Keratinocyte (primary cell): ENCODE data around the gene TOLLIP. TPM values are rescaled to one million over a fixed set of nuclear protein-coding genes. Genes with fewer than 3 reads are reported as not detected.

ENCODE experiments used
- DNase-seq: peaks from one replicate; pipeline ENCODE4 v3.0.0-alpha.2; 2011; ENCODE audit warnings: low read depth, missing footprints, low spot score
- FAIRE-seq: peaks from 2 replicates; lab custom pipeline; 2011; peaks lifted over from hg19 to GRCh38; lab: Jason Lieb, UNC
- H2AFZ ChIP-seq: 2 replicates; pipeline ENCODE4 v1.6.0; 2012; ENCODE audit warnings: low read length, control low read depth, inconsistent platforms; ENCODE audit not compliant: control insufficient read depth
- H3K27ac ChIP-seq: 2 replicates; pipeline ENCODE4 v1.5.1; 2011; ENCODE audit warnings: low read length; ENCODE audit not compliant: control insufficient read depth, insufficient read depth
- H3K27me3 ChIP-seq: 3 replicates; pipeline ENCODE4 v1.6.0; 2011; ENCODE audit warnings: low read length; ENCODE audit not compliant: control insufficient read depth, insufficient read depth; ENCODE audit errors: extremely low read depth
- H3K36me3 ChIP-seq, 2 experiments: 2 replicates in 1 of 2; 3 replicates in 1 of 2; pipeline ENCODE4 v1.5.1; 2011; ENCODE audit warnings: low read length in 2 of 2, mild to moderate bottlenecking in 1 of 2; ENCODE audit not compliant: control insufficient read depth in 2 of 2, insufficient read depth in 2 of 2; ENCODE audit errors: extremely low read depth in 1 of 2
- H3K4me1 ChIP-seq: 3 replicates; pipeline ENCODE4 v1.5.1; 2011; ENCODE audit warnings: low read length; ENCODE audit not compliant: control insufficient read depth, insufficient read depth; ENCODE audit errors: extremely low read depth
- H3K4me2 ChIP-seq: 3 replicates; pipeline ENCODE4 v1.6.0; 2011; ENCODE audit warnings: low read depth, low read length; ENCODE audit not compliant: control insufficient read depth, insufficient read depth; ENCODE audit errors: extremely low read depth
- H3K4me3 ChIP-seq, 3 experiments: fragments of 200-600 bp in 1 of 3; sonication (generic) in 1 of 3; 2 replicates in 2 of 3; 3 replicates in 1 of 3; pipeline ENCODE4 v1.5.1; 2011 to 2016; ENCODE audit warnings: low read length in 3 of 3, mild to moderate bottlenecking in 3 of 3, control low read depth in 2 of 3, inconsistent platforms in 1 of 3, low read depth in 1 of 3, mixed read lengths in 1 of 3, mixed run types in 1 of 3, moderate library complexity in 1 of 3; ENCODE audit not compliant: control insufficient read depth in 2 of 3, insufficient read depth in 2 of 3; ENCODE audit errors: extremely low read depth in 1 of 3
- H3K79me2 ChIP-seq: 2 replicates; pipeline ENCODE4 v1.6.0; 2012; ENCODE audit warnings: low read length; ENCODE audit not compliant: control insufficient read depth, insufficient read depth
- H3K9ac ChIP-seq: 3 replicates; pipeline ENCODE4 v1.6.0; 2011; ENCODE audit warnings: low read length; ENCODE audit not compliant: control insufficient read depth, insufficient read depth; ENCODE audit errors: extremely low read depth
- H3K9me1 ChIP-seq: 3 replicates; pipeline ENCODE4 v1.6.0; 2011; ENCODE audit warnings: low read length; ENCODE audit not compliant: control insufficient read depth, insufficient read depth; ENCODE audit errors: extremely low read depth
- H3K9me3 ChIP-seq: 2 replicates; pipeline ENCODE4 v1.5.1; 2012; ENCODE audit warnings: low read depth, low read length; ENCODE audit not compliant: control insufficient read depth
- H4K20me1 ChIP-seq: 3 replicates; pipeline ENCODE4 v1.6.0; 2011; ENCODE audit warnings: low read length; ENCODE audit not compliant: control insufficient read depth, insufficient read depth; ENCODE audit errors: extremely low read depth
- EZH2 ChIP-seq: IDR thresholded peaks from one replicate; pipeline ENCODE4 v1.6.1; 2012; ENCODE audit warnings: inconsistent platforms, mild to moderate bottlenecking, low read length, moderate library complexity
- dilution Hi-C: fragments of 300-500 bp; cut with MboI; formaldehyde crosslinking; loops from one replicate; pipeline ENCODE4 v1.7.0; 2020; ENCODE audit warnings: low sequenced_read_pairs; ENCODE audit not compliant: extremely low pct_ligation_motif_present
- polyA plus RNA-seq, 5 experiments: library from polyadenylated mRNA; depleted of rRNA in 3 of 5; stranded (reverse) in 3 of 5; stranded (forward) in 1 of 5; unstranded in 1 of 5; fragments of >200 nt; gene quantifications; 1 replicate in 1 of 5; 2 replicates in 3 of 5; 3 replicates in 1 of 5; pipeline versions ENCODE4 v1.2.1 to v1.2.3, GENCODE V29; 2011 to 2012; ENCODE audit warnings: missing spikeins in 2 of 5, low read depth in 1 of 5, low replicate concordance in 1 of 5
- TF ChIP-seq, protein P1 (sequence below), 3 experiments: IDR thresholded peaks in 1 of 3; conservative IDR thresholded peaks in 1 of 3; optimal IDR thresholded peaks in 1 of 3; 2 replicates in 2 of 3; 3 replicates in 1 of 3; pipeline versions ENCODE3 to v1.5.1; 2011; ENCODE audit warnings: low read length in 3 of 3, mild to moderate bottlenecking in 3 of 3, moderate library complexity in 2 of 3, control low read depth in 1 of 3, inconsistent platforms in 1 of 3; ENCODE audit not compliant: insufficient read depth in 2 of 3; ENCODE audit errors: extremely low read depth in 1 of 3

TOLLIP gene
- polyA plus RNA-seq, 1 donor (not counting 4 experiments of a cell fraction or from before 2014, with no cell fraction given) = 40.2 TPM

DNA sequence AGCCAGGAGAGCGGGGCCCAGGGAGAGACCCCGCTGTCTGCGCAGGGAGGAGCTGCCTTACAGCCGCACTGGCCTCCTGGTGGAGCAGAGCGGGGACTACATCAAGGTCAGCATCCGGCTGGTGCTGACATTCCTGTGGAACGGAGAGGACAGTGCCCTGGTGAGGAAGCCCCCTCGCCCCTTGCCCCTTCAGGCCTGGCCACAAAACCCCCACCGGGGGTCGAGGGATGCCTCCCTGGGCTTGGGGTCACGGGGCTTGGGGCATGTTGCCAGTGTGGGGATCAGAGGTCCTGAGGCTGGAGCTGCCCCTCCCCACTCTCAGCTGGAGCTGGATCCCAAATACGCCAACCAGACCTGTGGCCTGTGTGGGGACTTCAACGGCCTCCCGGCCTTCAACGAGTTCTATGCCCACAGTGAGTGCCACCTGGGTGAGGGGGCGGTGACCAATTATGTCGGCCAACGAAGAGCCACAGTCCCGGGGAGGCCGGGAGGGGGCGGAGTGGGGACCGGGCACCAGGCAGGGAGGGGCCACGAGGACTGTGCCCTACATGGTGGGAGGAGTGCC is 82.4 kb downstream of the TOLLIP start:
- Histone ChIP-seq H4K20me1 (no peaks in the 10 kb centered on the region), H3K4me2 (no peak overlapping the region), H3K36me3 (no peaks in the 10 kb centered on the region), H3K9me3 (no peaks in the 10 kb centered on the region), H3K79me2 (no peaks in the 10 kb centered on the region), H3K4me1 (no peaks in the 10 kb centered on the region), H3K27ac (no peak overlapping the region), H3K9ac (no peak overlapping the region), H2AFZ (no peak overlapping the region), H3K4me3 (no peak overlapping the region), H3K27me3 (peaks cover 25% of the 10 kb centered on the region), H3K9me1 (no peaks in the 10 kb centered on the region)
- no peak for TF ChIP-seq EZH2
- TF ChIP-seq, protein P1, sequence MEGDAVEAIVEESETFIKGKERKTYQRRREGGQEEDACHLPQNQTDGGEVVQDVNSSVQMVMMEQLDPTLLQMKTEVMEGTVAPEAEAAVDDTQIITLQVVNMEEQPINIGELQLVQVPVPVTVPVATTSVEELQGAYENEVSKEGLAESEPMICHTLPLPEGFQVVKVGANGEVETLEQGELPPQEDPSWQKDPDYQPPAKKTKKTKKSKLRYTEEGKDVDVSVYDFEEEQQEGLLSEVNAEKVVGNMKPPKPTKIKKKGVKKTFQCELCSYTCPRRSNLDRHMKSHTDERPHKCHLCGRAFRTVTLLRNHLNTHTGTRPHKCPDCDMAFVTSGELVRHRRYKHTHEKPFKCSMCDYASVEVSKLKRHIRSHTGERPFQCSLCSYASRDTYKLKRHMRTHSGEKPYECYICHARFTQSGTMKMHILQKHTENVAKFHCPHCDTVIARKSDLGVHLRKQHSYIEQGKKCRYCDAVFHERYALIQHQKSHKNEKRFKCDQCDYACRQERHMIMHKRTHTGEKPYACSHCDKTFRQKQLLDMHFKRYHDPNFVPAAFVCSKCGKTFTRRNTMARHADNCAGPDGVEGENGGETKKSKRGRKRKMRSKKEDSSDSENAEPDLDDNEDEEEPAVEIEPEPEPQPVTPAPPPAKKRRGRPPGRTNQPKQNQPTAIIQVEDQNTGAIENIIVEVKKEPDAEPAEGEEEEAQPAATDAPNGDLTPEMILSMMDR (optimal IDR thresholded peaks at IDR 0.05 in 1 of 3, IDR thresholded peaks at IDR 0.05 in 1 of 3, conservative IDR thresholded peaks at IDR 0.05 in 1 of 3; ENCODE audit: extremely low read depth in 1 of 3, insufficient read depth in 2 of 3, low read length in 3 of 3) = peak in 2 of 3 experiments; percentile 2 to 25
- DNase-seq = no peak
- no peak for FAIRE-seq
- dilution Hi-C loops = no loop called here

DNA sequence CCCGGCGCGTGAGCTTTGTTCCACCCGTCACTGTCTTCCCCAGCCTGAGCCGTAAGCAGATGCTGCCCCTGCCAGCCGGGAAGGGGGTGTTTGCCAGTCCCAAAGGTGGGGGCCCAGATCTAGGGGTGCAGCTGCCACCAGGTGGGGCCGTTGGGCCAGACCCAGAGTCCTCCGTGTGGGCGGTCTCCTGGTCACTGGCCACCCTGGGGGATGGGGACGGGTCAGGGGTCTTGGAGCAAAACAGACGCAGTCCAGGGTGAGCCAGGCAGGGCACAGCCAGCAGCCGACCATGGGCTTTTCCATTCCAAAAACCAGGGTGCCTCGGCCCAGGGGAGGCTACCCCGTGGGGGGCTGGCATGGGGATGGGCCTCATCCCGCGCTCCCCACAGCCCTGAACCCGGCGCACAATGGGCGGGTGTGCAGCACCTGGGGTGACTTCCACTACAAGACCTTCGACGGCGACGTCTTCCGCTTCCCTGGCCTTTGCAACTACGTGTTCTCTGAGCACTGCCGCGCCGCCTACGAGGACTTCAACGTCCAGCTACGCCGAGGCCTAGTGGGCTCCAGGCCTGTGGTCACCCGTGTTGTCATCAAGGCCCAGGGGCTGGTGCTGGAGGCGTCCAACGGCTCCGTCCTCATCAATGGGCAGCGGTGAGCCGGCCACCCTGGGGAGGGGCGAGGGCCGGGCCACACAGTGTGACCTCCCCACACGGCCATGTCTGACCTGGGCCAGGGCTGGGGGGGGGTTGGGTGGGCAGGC is 83.0 kb downstream of the TOLLIP start:
- H3K27me3 ChIP-seq = peaks cover 20% of the 10 kb centered on the region
- no peaks in the 10 kb centered on the region for H3K9me1 ChIP-seq
- no peaks in the 10 kb centered on the region for H4K20me1 ChIP-seq
- no peaks in the 10 kb centered on the region for H3K79me2 ChIP-seq
- H2AFZ ChIP-seq = no peak overlapping the region
- H3K36me3 ChIP-seq = no peaks in the 10 kb centered on the region
- H3K9ac ChIP-seq = no peak overlapping the region
- FAIRE-seq (no peak), DNase-seq (no peak)
- H3K27ac ChIP-seq = no peak overlapping the region
- dilution Hi-C loops = no loop called here
- no peak overlapping the region for H3K4me2 ChIP-seq
- H3K4me1 ChIP-seq = no peaks in the 10 kb centered on the region
- TF ChIP-seq EZH2 = no peak
- TF ChIP-seq, protein P1 (optimal IDR thresholded peaks at IDR 0.05 in 1 of 3, IDR thresholded peaks at IDR 0.05 in 1 of 3, conservative IDR thresholded peaks at IDR 0.05 in 1 of 3; ENCODE audit: extremely low read depth in 1 of 3, insufficient read depth in 2 of 3, low read length in 3 of 3) = no peak
- no peaks in the 10 kb centered on the region for H3K9me3 ChIP-seq
- H3K4me3 ChIP-seq = no peak overlapping the region
